Suppressor macrophage treated with lipopolysaccharide for 4 hours (primary cell): ENCODE measurements around the gene WDR27.

Experiments used
- DNase-seq: peaks from one replicate; pipeline ENCODE4 v3.0.0-alpha.2; 2020

WDR27 gene

DNA sequence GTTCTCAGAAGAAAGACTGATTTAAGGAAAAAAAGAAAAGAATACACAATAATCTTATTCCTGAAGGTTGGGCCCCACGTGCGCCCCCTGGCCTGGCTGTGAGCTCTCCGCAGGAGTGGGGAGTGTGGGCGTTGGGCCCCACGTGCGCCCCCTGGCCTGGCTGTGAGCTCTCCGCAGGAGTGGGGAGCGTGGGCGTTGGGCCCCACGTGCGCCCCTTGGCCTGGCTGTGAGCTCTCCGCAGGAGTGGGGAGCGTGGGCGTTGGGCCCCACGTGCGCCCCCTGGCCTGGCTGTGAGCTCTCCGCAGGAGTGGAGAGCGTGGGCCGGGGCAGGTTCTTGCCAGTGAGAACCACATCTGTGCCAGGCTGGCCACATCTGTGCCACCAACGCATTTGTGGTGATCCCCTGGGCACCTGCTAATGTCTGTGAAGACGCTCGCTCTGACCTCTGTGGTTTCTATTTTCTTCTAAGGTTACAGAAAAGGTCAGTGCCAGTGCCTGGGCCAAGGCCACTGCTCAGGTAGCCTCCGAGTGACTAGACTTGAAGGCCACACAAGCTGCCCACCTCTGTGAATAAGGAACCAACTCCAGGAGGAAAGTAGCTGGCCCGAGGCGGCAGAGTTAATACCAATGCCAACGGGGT lies 41.0 kb downstream of the WDR27 start:
- no peak for DNase-seq

DNA sequence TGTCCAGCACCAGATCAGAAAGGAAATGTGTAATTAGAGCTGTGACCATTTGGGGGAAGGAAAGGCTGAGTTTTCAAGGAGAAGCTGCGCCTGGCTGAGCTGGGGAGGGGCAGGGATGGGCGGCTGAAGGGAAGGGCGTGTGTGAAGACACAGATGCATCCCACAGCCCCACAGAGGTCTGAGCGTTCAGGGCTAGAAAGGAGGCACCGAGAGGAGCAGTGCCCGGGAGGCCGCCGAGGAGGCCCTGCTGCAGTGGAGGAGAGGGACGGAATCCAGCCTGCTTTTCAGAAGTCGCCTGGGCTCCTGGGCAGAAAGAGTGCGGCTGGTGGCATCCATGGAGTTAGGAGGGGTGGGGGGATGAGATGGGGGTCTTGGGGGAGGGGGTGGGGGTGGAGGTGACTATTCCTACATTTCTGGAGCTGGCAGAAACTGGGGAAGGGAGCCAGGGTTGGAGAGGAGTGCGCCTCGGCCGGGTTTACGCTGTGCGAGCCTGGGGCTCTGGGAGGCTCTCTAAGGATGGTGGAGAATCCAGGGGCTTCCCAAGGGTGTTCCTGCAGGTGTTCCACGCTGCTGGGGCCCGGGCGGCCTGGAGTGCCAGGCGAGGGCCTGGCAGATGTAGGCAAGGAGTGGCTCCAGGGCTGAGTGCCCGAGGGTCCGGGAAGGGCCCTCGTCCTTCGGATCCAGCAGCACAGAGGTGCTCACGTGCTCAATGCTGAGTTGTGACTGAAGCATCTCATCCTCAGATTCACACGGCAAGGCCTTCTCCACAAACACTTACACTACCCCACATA lies 41.8 kb downstream of the WDR27 start:
- no peak for DNase-seq

- DNase-seq, result no peak
Observed at GRCh38 chr6:169657284-169657610, 44.6 kb downstream of the WDR27 start.

DNA sequence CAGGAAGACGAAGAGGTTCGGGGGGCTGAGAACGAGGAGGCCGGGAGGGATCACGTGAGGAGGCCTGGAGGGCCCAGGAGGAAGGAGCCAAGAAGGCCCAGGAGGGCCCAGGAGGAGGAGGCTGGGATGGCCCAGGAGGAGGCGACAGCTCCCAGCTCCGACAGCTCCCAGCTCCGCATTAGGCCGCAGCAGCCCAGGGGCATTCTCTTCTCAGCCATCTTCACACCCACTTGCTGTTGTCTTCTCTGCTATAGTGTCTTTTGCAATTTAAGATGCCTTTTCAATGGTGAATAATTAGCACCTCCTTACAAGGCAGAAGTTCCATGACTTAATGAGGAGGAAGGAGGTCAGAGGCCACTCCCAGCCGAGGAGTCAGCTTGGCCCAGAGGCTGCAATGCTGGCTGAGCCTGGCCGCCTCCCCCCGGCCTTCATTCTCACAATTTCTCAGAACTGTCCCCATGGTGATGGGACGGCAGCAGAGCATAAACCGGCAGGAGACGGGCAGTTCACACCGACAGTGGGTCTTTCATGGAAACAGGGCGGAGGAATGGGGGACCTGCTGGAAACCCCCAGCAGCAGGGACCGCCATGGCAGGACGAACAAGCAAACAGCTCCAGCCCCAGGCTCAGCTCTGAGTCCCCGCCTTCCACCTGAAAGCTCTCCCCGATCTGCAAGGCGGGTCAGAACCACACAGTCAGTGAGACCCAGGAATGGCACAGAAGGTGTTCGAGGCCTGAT lies 45.1 kb downstream of the WDR27 start:
- DNase-seq, result no peak

- peak; percentile 57 for DNase-seq
Observed at GRCh38 chr6:169654598-169655391, 47.0 kb downstream of the WDR27 start.

DNA sequence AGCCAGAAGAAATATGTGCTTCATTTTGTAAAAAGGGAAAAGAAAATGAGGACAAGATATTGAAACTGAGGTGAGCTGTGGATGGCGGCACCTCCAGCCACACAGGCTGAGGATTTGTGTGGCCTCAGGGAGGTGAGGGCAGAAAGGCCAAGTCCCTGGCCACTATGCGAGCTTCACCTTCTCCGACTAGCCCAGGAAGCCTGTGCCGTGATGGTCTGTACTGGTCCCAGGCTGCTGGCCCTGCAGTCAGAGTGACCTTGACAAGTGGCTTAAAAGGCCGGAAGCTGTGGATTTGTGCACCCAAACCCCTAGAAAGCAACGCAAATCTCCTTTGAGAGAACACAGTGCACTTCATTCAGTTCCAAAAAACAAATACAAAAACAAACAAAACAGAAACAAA lies 48.1 kb downstream of the WDR27 start:
- DNase-seq, result no peak

DNA sequence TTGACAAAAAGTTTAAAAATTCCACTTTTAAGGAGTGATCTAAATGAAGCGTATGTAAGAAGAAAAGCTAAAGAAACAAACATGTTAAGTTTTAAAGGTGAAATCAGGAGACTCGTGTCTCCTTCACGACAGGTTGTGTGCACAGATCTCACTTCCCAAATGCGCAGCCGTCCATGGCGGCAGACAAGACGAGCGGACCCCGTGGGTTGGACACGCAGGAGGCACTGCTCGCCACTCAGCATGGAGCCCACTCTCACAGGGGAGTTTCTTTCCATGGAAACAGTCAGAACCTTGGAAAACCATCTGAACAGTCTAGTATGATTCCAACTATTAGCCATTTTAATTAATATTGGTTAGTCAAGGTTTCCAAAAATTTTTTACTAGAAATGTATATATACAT lies 48.9 kb downstream of the WDR27 start:
- DNase-seq, result no peak

DNA sequence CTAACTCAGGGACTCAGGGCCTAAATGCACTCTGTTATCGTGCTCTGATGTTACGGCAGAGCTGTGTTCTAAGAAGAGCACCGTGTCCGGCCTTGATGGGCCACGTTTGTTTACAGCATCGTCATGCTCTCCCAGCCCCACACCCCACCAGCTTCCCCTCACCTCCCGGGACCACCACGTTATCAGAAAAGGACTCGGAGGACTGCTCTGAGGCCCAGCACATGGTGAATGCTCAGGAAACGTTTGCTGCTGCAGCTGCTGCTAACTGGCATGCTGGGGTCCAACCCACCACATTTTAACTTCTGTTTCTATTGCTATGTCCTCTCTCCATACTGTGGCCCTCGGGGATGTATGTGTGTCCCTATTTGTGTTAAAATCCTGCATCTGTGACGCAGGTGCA lies 50.3 kb downstream of the WDR27 start:
- no peak for DNase-seq

- DNase-seq, result no peak
Observed at GRCh38 chr6:169650959-169651292, 50.9 kb downstream of the WDR27 start.

- DNase-seq, result no peak
Observed at GRCh38 chr6:169650241-169650958, 51.4 kb downstream of the WDR27 start.

- DNase-seq, result no peak
Observed at GRCh38 chr6:169648617-169649016, 53.2 kb downstream of the WDR27 start.

GRCh38 chr6:169648092-169648491 lies 53.7 kb downstream of the WDR27 start:
- no peak for DNase-seq

- DNase-seq, result no peak
Observed at GRCh38 chr6:169647637-169648036, 54.2 kb downstream of the WDR27 start.

DNA sequence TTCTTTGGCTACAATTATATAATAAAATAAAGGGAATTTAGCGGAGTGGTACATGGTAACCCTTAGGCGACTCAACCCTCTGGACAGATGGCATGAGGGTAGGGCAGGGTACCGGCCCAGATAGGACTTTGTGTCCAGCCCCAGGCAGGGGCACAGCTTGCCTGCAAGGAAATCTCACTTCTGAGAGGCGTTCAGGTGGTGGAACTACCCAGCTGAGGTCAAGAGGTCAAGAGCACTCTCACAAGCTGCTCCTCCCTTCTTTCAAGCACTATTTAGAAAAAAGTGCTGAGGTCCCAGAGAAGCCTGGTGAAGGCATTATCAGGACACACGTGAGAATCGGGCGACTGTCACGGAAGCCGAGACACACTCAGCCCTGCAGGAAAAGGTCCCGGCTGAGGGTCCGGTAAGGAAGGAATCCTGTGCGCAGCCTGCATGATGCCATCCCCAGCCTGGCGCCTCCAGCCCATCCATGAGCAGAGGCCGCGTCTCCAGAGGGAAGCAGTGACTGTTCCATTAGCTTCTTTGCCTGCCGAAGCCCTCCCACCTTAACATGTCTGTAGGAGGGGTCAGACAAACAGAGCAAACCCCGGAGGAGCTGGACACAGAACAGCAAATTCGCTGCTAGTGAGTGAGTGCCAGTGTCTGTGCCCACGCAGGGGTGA lies 54.8 kb downstream of the WDR27 start:
- no peak for DNase-seq

GRCh38 chr6:169645459-169645858 lies 56.4 kb downstream of the WDR27 start:
- DNase-seq, result peak; percentile 9

GRCh38 chr6:169643521-169643920 lies 58.3 kb downstream of the WDR27 start:
- DNase-seq, result no peak

DNA sequence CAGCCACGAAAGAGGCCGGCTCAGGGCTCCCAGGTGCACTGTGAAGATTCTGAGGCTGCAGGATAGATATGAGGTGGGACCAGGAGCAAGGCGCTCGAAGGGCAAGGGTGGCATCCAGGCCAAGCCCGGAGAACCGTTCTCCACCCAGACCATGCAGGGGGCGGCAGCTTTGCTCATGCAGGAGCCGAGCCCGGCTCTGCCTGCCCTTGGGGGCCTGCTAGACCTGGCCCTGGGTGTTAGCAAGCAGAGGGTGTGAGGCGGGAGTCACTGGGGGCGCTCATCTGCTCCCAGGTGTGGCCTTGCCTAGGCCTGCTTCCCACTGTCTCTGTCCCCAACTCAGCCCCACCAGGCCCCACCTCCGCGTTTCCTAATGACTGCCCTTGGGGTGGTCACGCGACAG lies 59.4 kb downstream of the WDR27 start:
- DNase-seq, result no peak

GRCh38 chr6:169641461-169642085 lies 60.3 kb downstream of the WDR27 start:
- no peak for DNase-seq

GRCh38 chr6:169640983-169641382 lies 60.8 kb downstream of the WDR27 start:
- DNase-seq, result no peak

DNA sequence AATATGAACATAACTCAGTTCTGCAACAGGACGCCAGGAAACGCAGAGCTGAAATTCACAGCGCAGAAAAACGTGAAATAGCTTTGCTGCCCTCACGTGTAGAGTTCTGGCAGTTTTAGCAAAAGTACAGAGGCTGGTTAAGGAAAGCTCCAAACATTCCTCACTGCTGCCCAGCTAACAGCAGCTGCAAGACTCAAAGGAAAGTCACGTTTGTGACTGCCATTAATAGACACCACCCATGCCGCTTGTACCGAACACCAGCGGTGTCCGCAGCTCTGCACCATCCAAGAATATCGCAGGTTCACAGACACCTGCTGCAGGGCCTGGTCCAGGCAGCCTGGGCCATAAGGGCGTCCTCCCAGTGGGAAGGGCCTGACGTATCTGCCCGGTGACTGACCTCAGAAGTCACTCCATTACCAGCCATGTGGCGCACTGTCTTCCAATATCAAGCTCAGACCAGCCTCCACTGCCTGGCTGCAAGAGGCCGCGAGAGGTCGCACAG lies 61.4 kb downstream of the WDR27 start:
- no peak for DNase-seq

- no peak for DNase-seq
Observed at GRCh38 chr6:169639653-169640278, 62.1 kb downstream of the WDR27 start.
